Fibroblast of mammary gland (primary cell): Measurements from ENCODE around the gene TRAK1.

Source experiments
- DNase-seq: peaks from one replicate; pipeline ENCODE4 v3.0.0-alpha.2; 2010; ENCODE audit warnings: low read depth
- H3K4me3 ChIP-seq: 2 replicates; pipeline ENCODE4 v1.5.1; 2011; ENCODE audit warnings: low read depth, mild to moderate bottlenecking, low read length, moderate library complexity; ENCODE audit not compliant: control insufficient read depth
- TF ChIP-seq, protein P1 (sequence below): conservative IDR thresholded peaks from 2 replicates; pipeline ENCODE4 v1.5.1; 2011; ENCODE audit warnings: low read depth, low read length, inconsistent platforms; ENCODE audit not compliant: control insufficient read depth, insufficient read depth

TRAK1 gene

DNA sequence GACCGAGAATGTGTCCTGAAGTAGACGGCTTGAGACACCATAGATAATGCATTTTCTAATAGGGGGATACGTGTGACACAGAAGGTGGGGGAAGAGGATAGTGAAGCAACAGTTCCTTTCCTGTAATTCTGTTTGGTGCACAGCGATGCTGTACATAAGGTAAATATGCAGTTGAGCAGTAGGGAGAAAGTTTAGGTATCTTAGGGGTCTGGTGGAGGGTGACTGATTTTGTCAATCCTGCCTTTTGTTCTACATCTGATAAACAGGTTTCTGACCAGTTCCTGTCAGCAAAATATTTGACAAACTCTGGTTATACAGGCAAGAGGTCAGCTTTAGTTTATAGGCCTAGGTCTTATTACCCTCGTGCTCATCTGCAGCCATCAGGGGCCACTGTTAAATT is 71.3 kb downstream of the TRAK1 start:
- no peak for DNase-seq
- no peak overlapping the region for H3K4me3 ChIP-seq
- TF ChIP-seq, protein P1, sequence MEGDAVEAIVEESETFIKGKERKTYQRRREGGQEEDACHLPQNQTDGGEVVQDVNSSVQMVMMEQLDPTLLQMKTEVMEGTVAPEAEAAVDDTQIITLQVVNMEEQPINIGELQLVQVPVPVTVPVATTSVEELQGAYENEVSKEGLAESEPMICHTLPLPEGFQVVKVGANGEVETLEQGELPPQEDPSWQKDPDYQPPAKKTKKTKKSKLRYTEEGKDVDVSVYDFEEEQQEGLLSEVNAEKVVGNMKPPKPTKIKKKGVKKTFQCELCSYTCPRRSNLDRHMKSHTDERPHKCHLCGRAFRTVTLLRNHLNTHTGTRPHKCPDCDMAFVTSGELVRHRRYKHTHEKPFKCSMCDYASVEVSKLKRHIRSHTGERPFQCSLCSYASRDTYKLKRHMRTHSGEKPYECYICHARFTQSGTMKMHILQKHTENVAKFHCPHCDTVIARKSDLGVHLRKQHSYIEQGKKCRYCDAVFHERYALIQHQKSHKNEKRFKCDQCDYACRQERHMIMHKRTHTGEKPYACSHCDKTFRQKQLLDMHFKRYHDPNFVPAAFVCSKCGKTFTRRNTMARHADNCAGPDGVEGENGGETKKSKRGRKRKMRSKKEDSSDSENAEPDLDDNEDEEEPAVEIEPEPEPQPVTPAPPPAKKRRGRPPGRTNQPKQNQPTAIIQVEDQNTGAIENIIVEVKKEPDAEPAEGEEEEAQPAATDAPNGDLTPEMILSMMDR: no peak

DNA sequence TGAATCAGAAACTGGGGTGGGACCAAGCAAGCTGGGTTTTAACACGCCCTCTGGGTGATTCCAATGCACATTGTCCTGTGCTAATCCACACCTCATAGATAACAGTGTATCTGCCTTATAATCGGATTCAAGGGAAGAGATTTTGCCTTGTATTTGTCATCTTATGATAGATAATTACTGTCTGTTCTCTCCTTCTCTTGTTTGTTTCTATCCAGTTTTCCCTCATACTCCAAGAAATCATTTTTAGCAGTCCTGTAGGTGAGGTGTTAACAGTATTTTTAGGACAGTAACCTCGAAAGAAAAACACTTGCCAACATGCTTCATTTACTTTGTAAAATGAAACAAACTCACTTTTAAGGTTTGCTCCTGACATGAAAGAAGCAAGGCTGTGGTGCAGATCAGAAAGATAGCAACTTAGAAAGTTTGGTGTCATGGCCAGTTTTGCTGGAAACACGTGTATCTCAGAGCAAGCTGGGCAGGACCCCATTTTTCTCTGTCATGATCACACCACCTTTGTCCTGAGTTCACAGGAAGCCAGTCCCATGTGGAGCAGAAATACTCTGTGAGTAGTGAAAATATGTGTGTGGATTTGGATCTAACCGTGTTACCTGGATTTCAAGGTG is 72.6 kb downstream of the TRAK1 start:
- DNase-seq: no peak
- TF ChIP-seq, protein P1: no peak
- no peak overlapping the region for H3K4me3 ChIP-seq

DNA sequence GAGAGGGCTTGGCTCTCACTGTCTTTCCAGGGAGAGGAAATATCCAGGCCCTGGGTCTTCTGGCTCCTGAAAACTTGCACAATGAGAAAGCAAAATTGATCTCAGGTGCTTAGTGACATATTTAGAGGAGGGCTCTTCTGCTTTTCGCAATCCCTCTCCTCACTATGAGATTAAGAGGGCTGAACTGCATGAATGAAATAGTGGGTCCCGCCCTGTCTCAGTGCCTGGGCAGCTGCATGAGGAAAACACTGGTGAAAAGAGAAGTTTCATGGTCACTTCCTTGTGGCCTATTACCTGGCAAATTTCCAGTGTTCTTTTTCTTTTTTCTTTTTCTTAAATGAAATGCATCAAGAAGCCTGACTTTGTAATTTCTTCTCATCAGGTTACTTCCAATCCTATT is 73.5 kb downstream of the TRAK1 start:
- no peak for DNase-seq

DNA sequence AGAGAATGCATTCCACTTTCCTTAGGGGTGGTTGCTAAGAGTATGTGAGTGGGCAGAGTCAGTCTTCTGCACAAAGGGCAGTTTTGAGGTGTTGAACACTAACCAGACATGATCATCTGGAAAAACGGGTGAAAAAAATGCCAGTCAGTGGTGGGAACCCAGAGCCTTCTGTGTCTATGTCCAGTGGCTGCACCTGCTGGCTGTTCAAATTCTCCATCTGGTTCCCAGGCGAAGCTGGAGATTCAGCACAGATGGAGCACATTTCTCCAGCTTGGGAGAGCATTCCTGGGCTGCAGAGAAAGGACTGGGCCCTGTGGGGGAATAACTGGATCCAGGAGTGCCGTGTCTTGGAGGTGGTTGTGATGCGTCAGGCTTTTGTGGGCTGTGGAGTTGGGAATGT is 74.1 kb downstream of the TRAK1 start:
- DNase-seq: no peak
- TF ChIP-seq, protein P1: no peak
- no peak overlapping the region for H3K4me3 ChIP-seq

More for the DNA sequence above, 73.5 kb downstream of the TRAK1 start:
- TF ChIP-seq, protein P1: no peak
- no peak overlapping the region for H3K4me3 ChIP-seq

DNA sequence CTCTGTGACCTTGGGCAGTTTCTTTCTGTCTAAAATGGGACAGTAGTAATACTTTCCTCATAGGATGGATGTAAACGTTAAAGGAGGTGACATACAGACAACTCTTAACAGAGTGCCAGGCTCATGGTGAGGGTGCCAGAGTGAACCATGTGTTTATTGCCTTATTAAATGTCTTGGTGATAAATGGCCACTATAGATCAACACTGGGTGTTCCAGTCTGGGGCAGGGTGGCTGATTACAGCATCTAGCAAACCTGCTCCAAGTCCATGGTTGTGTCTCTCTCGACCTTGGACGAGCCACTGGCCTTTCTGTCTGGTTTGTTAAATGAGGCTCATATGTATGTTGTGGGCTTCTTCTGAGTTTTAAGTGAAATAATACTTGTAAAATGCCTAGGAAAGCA is 75.1 kb downstream of the TRAK1 start:
- DNase-seq: no peak
- TF ChIP-seq, protein P1: no peak
- no peak overlapping the region for H3K4me3 ChIP-seq

DNA sequence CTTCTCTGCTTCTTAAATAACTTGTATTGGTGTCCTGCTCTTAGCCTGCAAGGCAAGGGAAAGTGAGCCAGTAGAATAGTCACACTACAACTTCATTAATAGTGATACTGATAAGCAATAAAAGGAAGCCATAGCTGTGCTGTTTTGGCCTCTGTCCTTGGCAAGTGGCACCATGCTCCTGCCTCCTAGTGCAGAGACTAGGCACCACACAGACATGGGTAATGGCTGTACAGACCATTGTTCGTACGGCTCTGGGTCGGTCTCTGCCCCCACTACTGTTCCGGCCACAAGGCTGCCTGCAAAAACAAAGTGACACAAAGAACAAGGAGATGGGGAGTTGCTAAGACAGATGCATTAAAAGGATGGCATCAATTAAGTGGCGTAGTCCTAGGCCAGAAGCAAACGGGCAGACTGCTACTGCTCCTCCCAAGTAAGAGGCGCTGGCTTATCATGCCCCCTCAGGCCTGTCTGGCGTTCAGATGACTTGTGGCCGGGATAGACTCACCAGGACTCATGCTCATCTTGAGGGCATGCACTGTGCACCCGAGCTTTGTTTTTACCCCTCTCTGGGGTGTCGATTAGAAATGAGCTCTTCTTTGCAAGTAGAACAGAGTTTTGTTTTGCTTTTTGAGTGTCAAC is 75.6 kb downstream of the TRAK1 start:
- TF ChIP-seq, protein P1: no peak
- DNase-seq: no peak
- no peak overlapping the region for H3K4me3 ChIP-seq
